Camera-type eye (tissue), 1 donor: ENCODE data around the gene SSMEM1. TPM values are rescaled to one million over a fixed set of nuclear protein-coding genes. Genes with fewer than 3 reads are reported as not detected.

ENCODE experiments used
- total RNA-seq: library from RNA; depleted of rRNA; stranded (reverse); fragments of >200 nt; gene quantifications from one replicate; pipeline ENCODE4 v1.2.3, GENCODE V29; 2014

The SSMEM1 gene
- total RNA-seq = not detected

GRCh38 chr7:130207642-130208041 lies at the start of gene SSMEM1:
SSMEM1 (plus strand) TSS chr7:130207860; CDS start chr7:130207911, 51 bp downstream.

GRCh38 chr7:130205084-130205947 lies 2.3 kb upstream of the SSMEM1 start, which contains the start of gene TMEM209:
TMEM209 (minus strand) TSS chr7:130205406; CDS start chr7:130205375, 31 bp downstream.

Other genes with a start within 250 kb of the SSMEM1 start
- gene ZC3HC1, start 156.5 kb upstream of the SSMEM1 start, total RNA-seq = 19.2 TPM
- gene KLHDC10, start 137.3 kb upstream of the SSMEM1 start, total RNA-seq = 50.6 TPM
- gene TMEM209, start 2.5 kb upstream of the SSMEM1 start, total RNA-seq = 22.0 TPM
- gene CPA2, start 59.0 kb downstream of the SSMEM1 start, total RNA-seq = not detected
- 3.6 TPM for gene CPA4, start 85.3 kb downstream of the SSMEM1 start, total RNA-seq
- gene CPA5, start 137.0 kb downstream of the SSMEM1 start, total RNA-seq = 0.55 TPM
- gene CPA1, start 172.6 kb downstream of the SSMEM1 start, total RNA-seq = 0.66 TPM
- 28.8 TPM for gene CEP41, start 233.2 kb downstream of the SSMEM1 start, total RNA-seq